Measurements from ENCODE around the gene ENO1.

Gene ENO1

GRCh38 chr1:8864713-8865344 is 13.7 kb downstream of the ENO1 start:
- TF ChIP-seq MAX (IDR thresholded peaks at IDR 0.05; ENCODE audit: low read depth, low read length): no peak
- no peak for TF ChIP-seq CTCF (IDR thresholded peaks at IDR 0.05; ENCODE audit: low read depth, low read length)
- TF ChIP-seq MYC (IDR thresholded peaks at IDR 0.05; ENCODE audit: low read depth, low read length): no peak
- TF ChIP-seq POLR2A (IDR thresholded peaks at IDR 0.05; ENCODE audit: extremely low read depth, insufficient read length): peak; percentile 28

GRCh38 chr1:8863794-8864233 is 14.7 kb downstream of the ENO1 start:
- no peak for TF ChIP-seq MYC (IDR thresholded peaks at IDR 0.05; ENCODE audit: low read depth, low read length)
- no peak for TF ChIP-seq CTCF (IDR thresholded peaks at IDR 0.05; ENCODE audit: low read depth, low read length)
- TF ChIP-seq POLR2A (IDR thresholded peaks at IDR 0.05; ENCODE audit: extremely low read depth, insufficient read length): no peak
- no peak for TF ChIP-seq MAX (IDR thresholded peaks at IDR 0.05; ENCODE audit: low read depth, low read length)
- no peak for DNase-seq (ENCODE audit: low read depth)
- no peak overlapping the region for H3K4me3 ChIP-seq (ENCODE audit: low read depth, low read length)

More at GRCh38 chr1:8864713-8865344, 13.7 kb downstream of the ENO1 start:
- DNase-seq (ENCODE audit: low read depth): no peak
- H3K4me3 ChIP-seq (ENCODE audit: low read depth, low read length): no peak overlapping the region

GRCh38 chr1:8863138-8863537 is 15.3 kb downstream of the ENO1 start:
- TF ChIP-seq MAX (IDR thresholded peaks at IDR 0.05; ENCODE audit: low read depth, low read length) (no peak), POLR2A (IDR thresholded peaks at IDR 0.05; ENCODE audit: extremely low read depth, insufficient read length) (no peak), MYC (IDR thresholded peaks at IDR 0.05; ENCODE audit: low read depth, low read length) (no peak)
- H3K4me3 ChIP-seq (ENCODE audit: low read depth, low read length): no peak overlapping the region
- no peak for DNase-seq (ENCODE audit: low read depth)

- DNase-seq (ENCODE audit: low read depth): peak; percentile 71
- TF ChIP-seq MAX (IDR thresholded peaks at IDR 0.05; ENCODE audit: low read depth, low read length) (no peak), CTCF (IDR thresholded peaks at IDR 0.05; ENCODE audit: low read depth, low read length) (peak; percentile 62), MYC (IDR thresholded peaks at IDR 0.05; ENCODE audit: low read depth, low read length) (no peak), POLR2A (IDR thresholded peaks at IDR 0.05; ENCODE audit: extremely low read depth, insufficient read length) (no peak)
- no peak overlapping the region for H3K4me3 ChIP-seq (ENCODE audit: low read depth, low read length)
Observed at GRCh38 chr1:8862528-8862927, 16.0 kb downstream of the ENO1 start.

GRCh38 chr1:8860738-8861516 is 17.6 kb downstream of the ENO1 start:
- H3K4me3 ChIP-seq (ENCODE audit: low read depth, low read length): no peak overlapping the region

More at GRCh38 chr1:8860738-8861516, 17.6 kb downstream of the ENO1 start:
- DNase-seq (ENCODE audit: low read depth): no peak
- TF ChIP-seq POLR2A (IDR thresholded peaks at IDR 0.05; ENCODE audit: extremely low read depth, insufficient read length): no peak
- TF ChIP-seq MYC (IDR thresholded peaks at IDR 0.05; ENCODE audit: low read depth, low read length): no peak
- no peak for TF ChIP-seq CTCF (IDR thresholded peaks at IDR 0.05; ENCODE audit: low read depth, low read length)
- no peak for TF ChIP-seq MAX (IDR thresholded peaks at IDR 0.05; ENCODE audit: low read depth, low read length)
